ENCODE measurements around the gene NIPAL3.

DNA sequence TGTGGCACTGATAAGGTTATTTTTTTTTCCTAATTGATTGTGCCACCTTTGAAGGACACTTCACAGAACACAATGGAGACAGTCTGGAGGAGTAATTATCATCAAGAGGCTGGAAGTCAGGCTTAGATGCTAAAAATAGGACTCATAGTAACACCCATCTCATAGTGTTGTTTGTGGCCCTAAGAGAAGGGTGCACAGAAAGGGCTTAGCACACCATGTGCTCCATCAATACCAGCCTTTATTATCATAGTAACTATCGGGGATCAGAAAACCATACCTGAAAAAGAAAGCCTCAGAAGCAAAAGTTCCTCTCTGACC is 11.9 kb downstream of the NIPAL3 start:
- TF ChIP-seq POLR2A (IDR thresholded peaks at IDR 0.05; ENCODE audit: low read depth, low read length) = no peak
- TF ChIP-seq SPI1 (IDR thresholded peaks at IDR 0.05; ENCODE audit: low read depth, low read length) = no peak
- TF ChIP-seq POLR2AphosphoS5 (IDR thresholded peaks at IDR 0.05; ENCODE audit: low read depth, low read length) = no peak
- no peak for TF ChIP-seq TAF1 (IDR thresholded peaks at IDR 0.05; ENCODE audit: low read depth, low read length)
- TF ChIP-seq PAX5 (IDR thresholded peaks at IDR 0.05; ENCODE audit: insufficient read depth, low read length, severe bottlenecking) = no peak

All from GM12891 (cell line).